Kidney (tissue), 14 donors: ENCODE results near the gene RSPH6A. TPM values are rescaled to one million over a fixed set of nuclear protein-coding genes. Genes with fewer than 3 reads are reported as not detected.
A peak's percentile ranks its signal among the peaks of the same experiment; 100 is the strongest.

ENCODE experiments used
- DNase-seq, 5 donors: peaks; one replicate each; pipeline ENCODE4 v3.0.0-alpha.2; 2013 to 2020
- FAIRE-seq: peaks from 2 replicates; lab custom pipeline; 2012; peaks lifted over from hg19 to GRCh38; lab: Jason Lieb, UNC
- H3K27ac ChIP-seq, 2 donors: one replicate each; pipeline ENCODE4 v1.7.0; 2013; ENCODE audit warnings: low read depth in 2 of 2, low read length in 2 of 2, inconsistent platforms in 1 of 2
- H3K27me3 ChIP-seq: one replicate; pipeline ENCODE4 v1.7.1; 2013; ENCODE audit warnings: low read length, inconsistent platforms; ENCODE audit not compliant: control insufficient read depth, insufficient read depth
- H3K36me3 ChIP-seq, 3 donors: one replicate each; pipeline versions ENCODE4 v1.7.0 to v1.7.1; 2013; ENCODE audit warnings: low read length in 3 of 3, control low read depth in 1 of 3, inconsistent platforms in 1 of 3; ENCODE audit not compliant: insufficient read depth in 3 of 3, control insufficient read depth in 2 of 3
- H3K4me1 ChIP-seq, 3 donors: one replicate each; pipeline versions ENCODE4 v1.7.0 to v1.7.1; 2013; ENCODE audit warnings: low read length in 3 of 3, inconsistent platforms in 1 of 3, low read depth in 1 of 3; ENCODE audit not compliant: control insufficient read depth in 2 of 3, insufficient read depth in 2 of 3
- H3K4me3 ChIP-seq, 3 donors: one replicate each; pipeline versions ENCODE4 v1.7.0 to v1.8.1; 2013; ENCODE audit warnings: low read length in 3 of 3, control low read depth in 1 of 3, inconsistent platforms in 1 of 3
- H3K9ac ChIP-seq, 3 donors: one replicate each; pipeline versions ENCODE4 v1.7.0 to v1.7.1; 2013; ENCODE audit warnings: low read length in 3 of 3, control low read depth in 1 of 3, inconsistent platforms in 1 of 3
- H3K9me3 ChIP-seq, 3 donors: one replicate each; pipeline versions ENCODE4 v1.7.0 to v1.7.1; 2013; ENCODE audit warnings: low read length in 3 of 3, control low read depth in 1 of 3, inconsistent platforms in 1 of 3; ENCODE audit not compliant: control insufficient read depth in 2 of 3, insufficient read depth in 1 of 3
- CTCF ChIP-seq: IDR thresholded peaks from 3 replicates; pipeline ENCODE4 v1.5.1; 2012; ENCODE audit warnings: mild to moderate bottlenecking, moderate library complexity, borderline replicate concordance; ENCODE audit not compliant: insufficient read depth; ENCODE audit errors: extremely low read depth
- intact Hi-C: fragments of 100-400 bp; cut with DNase I; formaldehyde crosslinking; loops from one replicate; pipeline ENCODE4 v1.11.1; 2022
- polyA plus RNA-seq: library from polyadenylated mRNA; stranded (reverse); fragments of 350-450 nt; fragmentation: Illumina TruSeq; extraction: RNeasy Lipid Tissue Mini Kit (QIAGEN cat#74804); gene quantifications from one replicate; pipeline ENCODE4 v1.2.3, GENCODE V29; 2014; ENCODE audit warnings: low read depth, low replicate concordance; ENCODE audit not compliant: insufficient read depth
- total RNA-seq: library from RNA; stranded (reverse); fragmentation: NEBNext Ultra II Directional; extraction: Animal tissue kit (Norgen Biotek cat#: 25700); gene quantifications from one replicate; pipeline ENCODE4 v1.2.1, GENCODE V29; 2021
- donor health status: control.
- donor health status: control.
- donor health status: control.
- donor health status: control.
- donor health status: control.
- donor health status: DM: yes; HTN: yes; CAD: no.
- donor health status: Normal renal cell carcinoma (clear cell type).

Gene RSPH6A
- total and polyA plus RNA-seq, 2 donors from 2014 or later: 0.13 TPM; not detected in 1

GRCh38 chr19:45823182-45823581 is 8.1 kb upstream of the RSPH6A start:
- no peak for TF ChIP-seq CTCF
- Histone ChIP-seq H3K27ac (no peak overlapping the region), H3K4me1 (no peaks in the 10 kb centered on the region), H3K4me3 (no peak overlapping the region), H3K9ac (no peak overlapping the region), H3K27me3 (no peaks in the 10 kb centered on the region), H3K36me3 (peaks cover 0 to 20% (median 14%) of the 10 kb centered on the region in 3 donors), H3K9me3 (no peaks in the 10 kb centered on the region)
- FAIRE-seq: no peak
- intact Hi-C loops: no loop called here
- DNase-seq: peak in 2 of 5 donors; percentile 27 to 50

- no peak overlapping the region for H3K4me3 ChIP-seq
- no peaks in the 10 kb centered on the region for H3K9me3 ChIP-seq
- intact Hi-C loops: no loop called here
- H3K9ac ChIP-seq: no peak overlapping the region
- DNase-seq: no peak
- peaks cover 0 to 16% (median 14%) of the 10 kb centered on the region in 3 donors for H3K36me3 ChIP-seq
- no peaks in the 10 kb centered on the region for H3K4me1 ChIP-seq
- no peak for TF ChIP-seq CTCF
- FAIRE-seq: no peak
- no peaks in the 10 kb centered on the region for H3K27me3 ChIP-seq
- H3K27ac ChIP-seq: no peak overlapping the region
These were observed 7.6 kb upstream of the RSPH6A start for GRCh38 chr19:45822716-45823115.

- no peak overlapping the region for H3K4me3 ChIP-seq
- no peaks in the 10 kb centered on the region for H3K4me1 ChIP-seq
- no peak for TF ChIP-seq CTCF
- H3K27ac ChIP-seq: no peak overlapping the region
- FAIRE-seq: no peak
- no peak overlapping the region for H3K9ac ChIP-seq
- H3K27me3 ChIP-seq: no peaks in the 10 kb centered on the region
- peaks cover 0 to 14% (median 11%) of the 10 kb centered on the region in 3 donors for H3K36me3 ChIP-seq
- intact Hi-C loops: no loop called here
- no peak for DNase-seq
- no peaks in the 10 kb centered on the region for H3K9me3 ChIP-seq
These were observed 6.5 kb upstream of the RSPH6A start for GRCh38 chr19:45821570-45821969.

- no peaks in the 10 kb centered on the region for H3K4me1 ChIP-seq
- peaks cover 0 to 9% (median 9%) of the 10 kb centered on the region in 3 donors for H3K36me3 ChIP-seq
- peak in 2 of 5 donors; percentile 38 to 42 for DNase-seq
- intact Hi-C loops: no loop called here
- no peak overlapping the region for H3K27ac ChIP-seq
- H3K9me3 ChIP-seq: no peaks in the 10 kb centered on the region
- H3K9ac ChIP-seq: no peak overlapping the region
- no peak for TF ChIP-seq CTCF
- no peak overlapping the region for H3K4me3 ChIP-seq
- FAIRE-seq: no peak
- H3K27me3 ChIP-seq: no peaks in the 10 kb centered on the region
These were observed 6.0 kb upstream of the RSPH6A start for GRCh38 chr19:45821103-45821521.
